ENCODE measurements around the gene SLC38A1. TPM values are rescaled to one million over a fixed set of nuclear protein-coding genes. Genes with fewer than 3 reads are reported as not detected.
"Not testable (repeated sequence)": the region's sequence is repeated elsewhere in the genome, so short reads cannot be mapped to it uniquely, and the experiment has no call there.

The SLC38A1 gene
- total RNA-seq, 1 donor from 2014 or later = 157 TPM

DNA sequence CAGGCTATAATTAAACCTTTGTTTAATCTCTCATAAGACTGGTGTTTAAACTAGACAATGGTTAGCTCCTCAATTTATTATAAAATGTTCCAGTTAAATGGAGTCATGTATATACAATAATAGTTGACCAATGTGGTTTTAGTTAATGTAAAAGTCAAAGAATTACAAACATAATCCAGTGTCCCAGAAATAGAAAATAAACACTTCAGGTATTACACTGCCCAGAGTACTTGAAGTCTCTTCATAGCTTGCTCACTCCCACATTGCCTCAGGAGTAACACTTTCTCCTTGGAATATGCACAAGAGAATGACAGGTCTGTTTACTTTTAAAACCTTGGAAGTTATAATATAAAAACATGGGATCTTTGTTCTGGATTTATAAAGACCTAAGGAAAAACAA lies 60.5 kb downstream of the SLC38A1 start:
- no peak for DNase-seq (ENCODE audit: low read depth in 2 of 2)

DNA sequence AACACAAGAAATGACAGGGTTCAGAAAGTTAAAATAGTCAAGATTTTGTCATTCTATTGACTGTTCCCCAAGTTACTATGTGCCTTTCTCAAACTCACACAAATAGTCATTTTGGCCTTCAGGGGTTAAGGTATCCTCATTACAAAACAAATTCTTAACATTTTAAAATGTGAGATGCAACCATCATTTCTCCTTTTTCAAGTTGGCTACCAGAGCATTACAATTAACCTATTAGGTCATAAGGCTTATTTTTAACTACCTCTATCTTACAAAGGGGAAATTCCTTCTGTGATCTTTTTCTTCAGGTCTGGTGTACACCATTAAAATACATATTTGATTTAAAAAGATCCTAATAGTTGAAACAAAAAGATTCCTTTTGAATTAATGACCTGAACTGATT lies 61.2 kb downstream of the SLC38A1 start:
- no peak for DNase-seq (ENCODE audit: low read depth in 2 of 2)

DNA sequence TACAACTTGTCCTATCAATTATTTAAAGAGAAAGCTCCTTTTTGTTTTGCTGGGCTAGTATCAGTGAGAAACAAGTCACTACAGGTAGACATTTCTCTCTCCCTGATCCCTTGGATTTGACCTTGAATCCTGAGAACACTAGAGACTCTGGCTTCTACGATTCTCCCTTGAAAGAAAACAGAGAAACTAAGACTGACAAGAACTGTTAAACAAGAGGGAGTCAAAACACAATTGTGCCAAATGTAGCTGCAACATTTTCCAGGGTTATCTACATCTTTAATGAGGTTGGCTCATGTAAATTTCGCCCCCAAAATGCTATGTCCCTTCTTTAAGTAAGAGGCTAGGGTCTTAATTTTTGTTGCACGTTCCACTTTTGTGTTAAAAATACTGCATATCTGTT lies 62.4 kb downstream of the SLC38A1 start:
- DNase-seq (ENCODE audit: low read depth in 2 of 2) = no peak

DNA sequence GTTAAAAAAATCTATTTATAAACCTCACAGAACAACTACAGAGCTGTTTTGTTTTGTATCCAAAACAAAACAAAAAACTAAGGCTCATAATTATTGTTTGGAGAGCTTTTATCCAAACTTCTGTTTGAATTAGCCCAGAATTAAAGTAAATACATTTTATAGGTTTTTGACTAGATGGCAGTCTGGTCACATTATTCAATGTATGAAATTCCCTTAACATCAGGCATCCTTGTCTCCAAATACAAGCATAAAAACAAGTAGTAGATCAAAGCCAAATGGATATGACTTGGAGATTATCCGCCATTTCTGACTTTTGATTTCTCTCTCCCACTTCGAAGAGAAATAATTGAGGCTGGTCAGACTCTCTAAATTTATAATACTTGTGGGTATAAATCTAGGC lies 63.5 kb downstream of the SLC38A1 start:
- DNase-seq (ENCODE audit: low read depth in 2 of 2) = peak in 1 of 2 donors; percentile 20

DNA sequence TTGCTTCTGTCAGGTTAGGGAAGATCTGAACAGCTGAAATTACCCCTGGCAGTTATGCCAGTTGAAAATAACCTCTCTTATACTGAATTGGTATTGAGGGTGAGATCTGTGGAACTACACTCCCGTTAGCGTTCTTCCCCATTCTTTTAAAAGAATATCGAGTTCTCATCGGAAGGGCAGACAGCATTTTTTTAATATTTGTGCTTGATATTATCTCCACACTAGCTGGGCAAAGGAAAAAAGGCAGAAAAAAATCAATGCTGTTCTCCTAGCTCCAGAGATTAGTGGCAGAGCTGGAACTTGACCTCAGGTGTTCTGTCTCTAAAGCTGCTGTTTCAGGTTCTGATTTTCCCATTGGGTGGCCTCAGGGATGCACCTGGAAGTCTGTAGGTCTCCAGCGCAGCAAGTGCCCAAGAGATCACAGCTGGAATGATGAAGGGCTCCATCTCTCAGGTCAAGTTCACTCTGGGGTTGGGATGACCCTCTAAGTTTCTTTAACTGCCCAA lies 67.5 kb downstream of the SLC38A1 start:
- no peak for DNase-seq (ENCODE audit: low read depth in 2 of 2)

DNA sequence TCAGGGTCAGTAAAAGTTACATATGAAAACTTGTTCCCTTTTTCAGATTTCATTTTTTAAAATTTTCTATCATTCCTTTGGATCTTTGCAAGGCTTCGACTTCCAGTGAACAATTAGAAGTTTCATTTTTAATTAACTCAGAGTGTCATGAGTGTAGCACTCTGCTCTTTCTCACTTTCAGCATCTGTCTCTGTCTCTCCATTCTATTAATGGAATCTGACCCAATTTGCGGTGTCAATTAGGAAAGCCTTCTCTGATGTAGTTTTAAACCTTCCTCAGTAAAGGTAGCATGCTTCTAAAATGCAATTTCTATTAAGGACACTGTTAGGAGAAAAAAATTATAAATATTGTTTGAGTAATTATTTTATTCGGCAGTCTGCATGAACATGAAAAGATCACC lies 68.3 kb downstream of the SLC38A1 start:
- no peak for DNase-seq (ENCODE audit: low read depth in 2 of 2)

DNA sequence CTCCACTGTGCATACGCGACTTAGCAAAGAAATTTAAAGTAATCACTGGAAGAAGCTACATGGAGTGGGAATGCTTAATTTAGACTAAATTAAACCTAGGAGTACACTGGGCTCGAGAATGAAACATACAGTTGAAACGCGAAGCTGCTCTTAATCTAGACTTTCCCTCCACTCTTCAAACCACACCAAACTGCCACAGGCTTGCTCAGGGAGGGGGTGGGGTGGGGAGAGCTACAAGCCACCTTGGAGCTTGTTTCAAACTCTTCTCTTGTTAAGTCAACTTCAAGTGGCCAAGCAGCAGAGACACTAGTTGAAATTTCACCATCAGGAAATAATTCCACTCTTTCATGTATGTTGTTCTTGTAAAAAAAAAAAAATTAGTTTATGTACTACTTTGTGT lies 69.9 kb downstream of the SLC38A1 start:
- no peak for DNase-seq (ENCODE audit: low read depth in 2 of 2)

DNA sequence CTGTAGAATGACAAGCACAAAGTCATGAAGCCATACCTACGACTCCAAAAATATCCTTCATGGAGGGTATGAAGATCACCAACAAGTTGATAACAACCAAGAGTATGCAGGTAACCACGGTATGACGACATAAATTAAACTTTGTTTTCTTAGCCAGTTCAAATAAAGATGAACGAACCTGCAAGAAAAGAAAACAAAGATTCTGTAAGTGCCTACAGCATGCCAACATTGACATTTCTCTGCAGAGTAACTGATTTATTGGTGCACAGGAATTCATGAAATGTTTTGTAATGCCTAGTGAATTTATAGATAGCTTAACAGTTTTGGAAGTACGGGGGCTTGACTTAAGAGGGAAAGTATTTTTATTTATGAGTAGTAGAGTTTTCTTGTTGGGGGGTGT lies 71.0 kb downstream of the SLC38A1 start:
- no peak for DNase-seq (ENCODE audit: low read depth in 2 of 2)

DNA sequence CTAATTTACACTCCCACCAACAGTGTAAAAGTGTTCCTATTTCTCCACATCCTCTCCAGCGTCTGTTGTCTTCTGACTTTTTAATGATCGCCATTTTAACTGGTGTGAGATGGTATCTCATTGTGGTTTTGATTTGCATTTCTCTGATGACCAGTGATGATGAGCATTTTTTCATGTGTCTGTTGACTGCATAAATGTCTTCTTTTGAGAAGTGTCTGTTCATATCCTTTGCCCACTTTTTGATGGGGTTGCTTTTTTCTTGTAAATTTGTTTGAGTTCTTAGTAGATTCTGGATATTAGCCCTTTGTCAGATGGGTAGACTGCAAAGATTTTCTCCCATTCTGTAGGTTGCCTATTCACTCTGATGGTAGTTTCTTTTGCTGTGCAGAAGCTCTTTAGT lies 78.3 kb downstream of the SLC38A1 start:
- not testable (repeated sequence) for DNase-seq (ENCODE audit: low read depth in 2 of 2)

DNA sequence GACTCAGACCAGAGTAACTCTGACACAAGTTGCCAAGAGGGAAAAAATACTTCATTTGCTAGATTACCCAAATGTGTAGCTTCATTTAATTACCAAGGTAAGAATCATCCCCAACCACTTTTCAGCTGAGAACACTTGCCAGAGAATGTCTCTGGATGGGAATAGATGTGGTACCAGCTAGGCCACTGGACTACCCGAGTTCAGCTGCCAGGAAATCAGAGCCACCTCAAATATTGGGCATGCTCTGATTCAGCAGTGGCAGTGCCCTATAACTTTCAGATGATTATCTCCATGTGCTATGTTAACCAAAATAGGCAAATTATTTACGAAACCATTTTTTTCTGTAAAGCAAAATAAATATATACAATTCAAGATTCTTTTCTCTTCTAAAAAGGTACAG lies 80.7 kb downstream of the SLC38A1 start:
- no peak for DNase-seq (ENCODE audit: low read depth in 2 of 2)

DNA sequence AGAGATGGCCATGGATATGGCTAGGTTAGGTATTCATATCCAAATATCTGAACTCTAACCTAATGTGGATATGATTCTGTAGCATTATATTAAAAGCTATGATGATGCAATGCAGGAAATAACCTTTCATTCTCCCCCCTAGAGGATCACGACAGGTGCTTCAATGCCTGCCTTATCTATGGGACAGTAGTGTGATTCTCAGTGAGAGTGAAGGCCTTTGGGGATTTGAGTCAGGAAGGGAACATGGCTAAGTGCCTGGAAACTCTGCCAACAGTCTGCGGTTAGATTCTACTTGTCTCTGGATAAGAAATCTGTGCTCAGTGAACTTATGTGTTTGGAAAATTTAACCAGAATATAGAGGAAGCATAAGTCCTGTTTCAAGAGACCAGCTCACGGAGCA lies 81.8 kb downstream of the SLC38A1 start:
- DNase-seq (ENCODE audit: low read depth in 2 of 2) = peak; percentile 28 to 63

DNA sequence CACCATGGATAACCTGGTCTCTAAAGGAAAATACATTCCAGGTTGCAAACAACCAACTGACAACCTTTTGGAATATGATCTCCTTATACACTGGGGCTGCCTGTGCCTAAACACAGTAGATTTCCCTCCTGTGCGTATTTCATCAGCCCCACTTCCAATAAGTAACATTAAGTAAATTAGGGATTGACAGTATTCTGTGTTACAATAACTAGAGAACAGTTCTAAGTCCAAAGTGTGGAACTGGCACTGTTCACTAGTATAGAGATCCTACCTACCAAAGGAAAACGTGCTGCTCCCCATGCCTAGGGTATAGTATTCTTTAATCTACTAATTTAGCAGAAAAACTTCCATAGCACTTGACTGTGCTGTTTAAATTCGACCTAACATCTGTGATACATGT lies 82.8 kb downstream of the SLC38A1 start:
- no peak for DNase-seq (ENCODE audit: low read depth in 2 of 2)

DNA sequence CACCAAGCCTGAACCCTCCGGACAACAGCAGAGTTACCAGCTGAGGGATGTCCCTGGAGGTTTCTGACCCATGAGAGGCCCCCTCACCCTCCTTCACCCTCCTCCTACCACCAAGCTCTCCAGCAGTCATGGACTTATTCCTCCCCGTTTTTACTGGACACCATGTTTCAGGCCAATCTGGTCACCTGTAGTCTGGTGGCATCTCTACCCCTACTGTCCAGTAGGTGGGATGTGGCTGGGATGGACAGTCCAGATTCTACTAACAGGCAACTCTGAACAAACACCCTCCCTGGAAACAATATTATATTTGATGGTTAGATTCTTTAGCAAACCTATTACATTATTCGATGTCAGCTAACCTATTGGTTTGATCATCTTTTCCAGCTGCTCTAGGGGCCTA lies 83.2 kb downstream of the SLC38A1 start:
- no peak for DNase-seq (ENCODE audit: low read depth in 2 of 2)

DNA sequence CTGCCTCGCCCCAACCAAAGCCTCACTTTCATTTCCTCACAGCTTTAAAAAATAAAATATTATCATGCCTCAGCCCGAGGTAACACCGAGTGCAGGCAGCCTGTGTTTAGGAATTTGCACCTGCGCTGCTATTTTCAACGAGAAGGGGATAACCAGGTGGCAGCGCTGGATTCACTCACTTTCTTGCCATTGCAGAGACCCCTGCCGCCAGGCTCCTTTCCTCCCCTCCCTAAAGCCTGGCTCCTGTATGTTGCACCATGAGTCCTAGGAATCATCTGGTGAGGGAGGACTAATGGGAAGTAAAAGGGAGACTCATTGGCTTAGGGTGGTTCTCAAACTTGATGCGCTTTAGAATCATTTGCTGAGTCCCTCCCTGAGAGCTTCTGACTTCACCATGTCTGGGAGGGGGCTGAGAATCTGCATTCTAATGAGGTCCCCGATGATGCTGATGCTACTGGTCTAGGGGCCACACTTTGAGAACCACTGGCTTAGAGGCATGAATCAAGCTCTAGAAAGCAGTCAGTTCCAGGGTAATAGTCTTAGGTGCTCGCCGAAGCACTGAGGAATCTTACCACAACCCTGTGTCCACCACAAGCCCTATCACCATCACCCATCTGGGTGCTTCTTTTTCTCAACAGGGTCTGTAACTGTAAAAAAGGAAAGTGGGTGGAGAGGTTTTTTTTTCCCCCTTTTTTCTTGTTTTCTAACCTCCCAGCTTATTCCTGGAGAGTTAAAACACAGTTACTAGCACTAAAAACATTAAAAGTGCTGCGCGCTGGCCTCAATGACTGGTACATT lies 83.8 kb downstream of the SLC38A1 start:
- no peak for DNase-seq (ENCODE audit: low read depth in 2 of 2)

DNA sequence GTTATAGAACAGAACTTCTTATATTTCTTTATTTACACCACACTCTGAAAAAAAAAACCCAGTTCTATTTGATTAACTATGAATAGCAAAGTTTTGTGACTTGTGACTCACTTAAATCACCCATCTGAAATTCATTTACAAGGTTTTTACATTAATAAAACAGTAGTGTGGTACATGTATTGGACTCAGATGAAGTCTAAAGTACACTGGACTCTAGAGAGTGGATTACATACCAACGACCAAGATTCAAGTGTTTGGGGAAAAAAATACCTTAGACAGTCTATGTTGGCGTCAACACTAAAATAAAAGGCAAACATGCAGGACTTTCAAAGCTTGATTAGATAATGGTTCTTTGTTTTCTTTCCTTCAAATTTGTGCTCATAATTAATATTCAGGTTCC lies 85.7 kb downstream of the SLC38A1 start:
- no peak for DNase-seq (ENCODE audit: low read depth in 2 of 2)

DNA sequence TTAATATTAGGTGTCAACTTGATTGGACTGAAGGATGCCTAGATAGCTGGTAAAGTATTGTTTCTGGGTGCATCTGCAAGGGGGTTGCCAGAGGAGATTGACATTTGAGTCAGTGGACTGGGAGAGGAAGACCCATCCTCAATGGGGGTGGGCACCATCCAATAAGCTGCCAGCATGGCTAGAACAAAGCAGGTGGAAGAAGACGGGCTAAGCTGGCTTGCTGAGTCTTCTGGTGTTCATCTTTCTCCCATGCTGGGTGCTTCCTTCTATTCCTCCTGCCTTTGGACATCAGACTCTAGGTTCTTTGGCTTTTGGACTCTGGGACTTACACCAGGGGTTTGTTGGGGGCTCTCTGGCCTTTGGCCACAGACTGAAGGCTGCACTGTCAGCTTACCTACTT lies 87.4 kb downstream of the SLC38A1 start:
- no peak for DNase-seq (ENCODE audit: low read depth in 2 of 2)

DNA sequence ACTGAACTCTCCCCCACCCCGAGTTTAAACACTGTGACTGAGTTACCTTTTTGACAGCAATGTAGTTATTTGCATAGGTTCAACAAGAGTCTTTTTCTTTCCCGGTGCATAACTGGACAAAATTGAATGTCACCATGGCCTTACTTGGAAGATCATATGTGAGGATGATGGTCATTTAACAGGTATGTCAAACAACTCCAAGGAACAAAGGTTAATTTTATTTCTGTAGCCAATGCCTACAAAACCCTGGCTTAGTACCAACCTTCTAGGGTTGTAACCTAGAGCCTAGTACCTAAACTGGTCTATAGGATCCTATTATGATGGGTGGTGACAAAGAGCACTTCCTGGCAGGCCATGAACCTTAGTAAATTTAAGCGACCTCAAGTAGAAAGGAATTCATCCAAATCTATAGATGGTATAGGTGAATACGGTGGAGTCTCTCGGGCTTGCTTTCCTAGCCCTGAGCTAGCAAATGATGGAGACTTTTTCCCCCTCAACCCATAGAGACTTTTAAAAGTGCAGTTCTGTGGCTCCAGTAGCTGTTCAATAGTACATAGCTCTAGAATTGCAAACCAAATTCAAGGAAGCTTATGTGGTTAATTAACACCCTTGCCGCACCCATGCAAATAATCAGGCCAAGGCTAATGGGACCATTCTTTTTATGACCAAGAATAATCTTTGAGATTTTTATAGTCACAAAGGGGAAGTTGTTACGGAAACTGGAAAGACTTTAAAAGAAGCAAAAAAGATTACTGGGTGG lies 89.0 kb downstream of the SLC38A1 start:
- no peak for DNase-seq (ENCODE audit: low read depth in 2 of 2)

DNA sequence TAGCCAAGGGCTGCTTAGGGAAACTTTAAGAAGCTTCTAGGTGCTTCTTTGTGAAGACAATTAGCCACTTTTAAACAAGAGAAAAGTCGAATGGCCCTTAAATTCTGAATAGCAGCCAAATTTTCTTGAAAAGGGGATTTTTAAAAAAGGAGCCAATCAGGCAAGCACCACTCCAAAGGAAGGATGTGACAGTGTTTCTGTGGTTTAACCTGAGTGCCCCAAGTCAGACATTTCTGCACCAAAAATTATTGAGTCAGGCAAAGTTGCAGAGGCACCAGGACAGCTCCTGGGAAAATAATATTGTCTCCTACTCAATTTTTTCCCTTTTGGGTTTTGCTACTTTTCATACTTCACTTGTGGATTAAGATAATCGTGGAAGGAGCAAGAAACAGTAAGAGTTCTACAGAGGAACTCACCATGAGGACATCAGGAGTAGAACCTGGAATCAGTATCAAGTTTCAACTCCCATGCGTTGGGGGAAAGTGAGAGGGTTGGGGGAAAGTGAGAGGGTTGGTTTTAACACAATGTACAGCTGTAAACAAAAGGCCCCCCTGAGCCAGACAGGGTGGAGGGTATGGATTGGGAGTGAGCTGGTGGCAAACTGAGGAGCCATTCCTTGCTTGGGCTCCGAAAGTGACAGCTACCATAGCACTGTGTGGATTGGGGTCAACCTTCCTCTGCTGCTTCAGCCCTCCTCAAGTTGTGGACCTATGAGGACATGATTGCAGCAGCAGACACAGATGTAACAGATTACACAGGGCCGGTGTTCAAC lies 90.8 kb downstream of the SLC38A1 start:
- peak; percentile 37 to 79 for DNase-seq (ENCODE audit: low read depth in 2 of 2)

DNA sequence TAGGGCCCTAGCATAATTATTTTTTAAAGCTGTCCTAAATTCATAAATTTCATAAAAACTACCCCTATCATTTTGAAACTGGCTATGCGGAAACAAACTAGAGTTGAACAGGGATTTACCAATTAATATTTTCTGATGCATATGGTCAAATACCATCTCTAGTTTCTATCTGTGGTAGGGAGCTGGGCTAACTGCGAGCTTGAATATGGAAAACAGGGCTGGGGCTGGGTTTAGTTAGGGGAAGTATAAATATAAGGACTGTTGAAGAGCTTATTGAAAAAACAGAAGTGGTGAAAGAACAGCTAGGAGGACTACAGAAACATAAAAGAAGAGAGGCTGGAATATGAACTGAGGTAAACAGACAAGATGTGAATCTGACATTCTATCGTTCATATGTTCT lies 91.8 kb downstream of the SLC38A1 start:
- no peak for DNase-seq (ENCODE audit: low read depth in 2 of 2)

DNA sequence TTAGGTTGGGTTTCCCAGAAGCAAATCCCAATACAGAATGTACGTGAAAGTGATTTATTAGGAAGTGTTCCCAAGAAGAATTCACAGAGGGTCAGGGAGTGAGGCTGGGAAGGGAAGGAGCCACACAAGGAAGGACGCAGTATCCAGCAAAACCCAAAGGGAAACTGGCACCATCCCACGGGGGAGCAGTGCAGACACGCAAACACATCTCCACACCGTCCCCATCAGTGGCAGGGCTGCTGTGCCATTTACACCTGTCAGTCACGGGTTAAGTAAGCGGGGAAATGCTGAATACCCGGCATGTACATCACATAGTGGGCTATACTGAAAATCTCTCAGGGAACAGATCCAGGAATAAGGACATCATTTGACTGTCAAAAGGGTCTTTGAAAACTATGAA lies 93.9 kb downstream of the SLC38A1 start:
- DNase-seq (ENCODE audit: low read depth in 2 of 2) = no peak

DNA sequence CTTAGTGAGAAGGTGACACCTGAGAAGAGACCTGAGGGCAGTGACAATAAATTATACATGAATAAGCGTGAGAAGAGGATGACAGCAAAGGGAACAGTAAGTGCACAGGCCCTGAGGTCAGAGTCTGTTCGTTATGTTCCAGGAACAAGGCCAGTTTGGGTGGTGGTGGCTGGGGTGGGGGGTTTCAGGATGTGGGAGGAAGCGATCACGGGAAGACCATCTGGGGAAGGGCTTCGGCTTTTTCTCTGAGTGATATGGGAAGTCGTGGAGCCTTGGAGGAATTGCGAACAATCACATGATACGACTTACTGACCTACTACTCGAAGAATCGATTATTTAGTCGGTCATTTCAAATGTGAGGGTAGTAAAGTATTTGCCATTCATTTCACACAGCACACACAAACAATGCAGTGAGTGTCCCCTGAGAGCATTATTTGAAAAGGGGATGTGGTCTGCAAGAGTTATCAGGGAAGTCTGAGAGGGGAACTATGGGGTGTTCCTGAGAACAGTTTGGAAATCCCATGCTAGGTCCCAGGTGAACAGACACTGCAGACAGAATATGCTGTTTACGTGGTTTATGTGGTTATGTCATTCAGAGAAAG lies 94.7 kb downstream of the SLC38A1 start:
- no peak for DNase-seq (ENCODE audit: low read depth in 2 of 2)

DNA sequence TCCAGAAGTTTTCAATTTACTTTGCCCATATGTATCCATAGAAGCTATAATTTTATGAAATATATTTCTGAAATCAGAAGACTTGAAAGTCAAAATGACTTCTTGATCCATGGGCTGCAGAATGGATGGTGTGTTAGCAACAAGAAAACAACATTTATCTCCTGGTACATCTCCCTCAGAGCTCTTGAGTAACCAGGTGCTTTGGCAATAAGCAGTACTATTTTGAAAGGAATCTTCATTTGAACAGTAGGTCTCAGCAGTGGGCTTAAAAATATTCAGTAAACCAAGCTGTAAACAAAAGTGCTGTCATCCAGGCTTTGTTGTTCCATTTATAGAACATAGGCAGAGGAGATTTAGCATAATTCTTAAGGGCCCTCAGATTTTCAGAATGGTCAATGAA lies 100.4 kb downstream of the SLC38A1 start:
- no peak for DNase-seq (ENCODE audit: low read depth in 2 of 2)

All from lung microvascular endothelial cell (primary cell).